HFF-Myc (cell line): ENCODE results near the gene TFDP1.

Source experiments
- DNase-seq: peaks from one replicate; pipeline ENCODE4 v3.0.0-alpha.2; 2011; ENCODE audit warnings: low read depth; ENCODE audit errors: extremely low read depth
- H3K4me3 ChIP-seq: replicated peaks from 2 replicates; pipeline ENCODE4 v1.5.1; 2011; ENCODE audit warnings: low read depth, mild to moderate bottlenecking, control low read depth, low read length
- CTCF ChIP-seq: IDR thresholded peaks from 2 replicates; pipeline ENCODE4 v1.5.1; 2012; ENCODE audit warnings: mild to moderate bottlenecking, low read depth, low read length, control low read depth; ENCODE audit errors: missing control alignments

Gene TFDP1

GRCh38 chr13:113582841-113583631 is 1.5 kb upstream of the TFDP1 start:
- DNase-seq, result no peak
- H3K4me3 ChIP-seq, result peak overlapping the region; percentile 25; the same call in 1 of the 2 replicates
- TF ChIP-seq CTCF, result no peak

- peak overlapping the region; percentile 64 for H3K4me3 ChIP-seq
- no peak for TF ChIP-seq CTCF
- DNase-seq, result no peak
Measured at GRCh38 chr13:113584870-113585671, 518 bp downstream of the TFDP1 start.

- no peak for TF ChIP-seq CTCF
- H3K4me3 ChIP-seq, result peak overlapping the region; percentile 64
- DNase-seq, result no peak
Measured at GRCh38 chr13:113585896-113586295, 1.3 kb downstream of the TFDP1 start.

GRCh38 chr13:113586661-113587479 is 2.3 kb downstream of the TFDP1 start:
- no peak for TF ChIP-seq CTCF
- DNase-seq, result no peak
- peak overlapping the region; percentile 64 for H3K4me3 ChIP-seq

GRCh38 chr13:113588394-113589111 is 4.0 kb downstream of the TFDP1 start:
- no peak for DNase-seq
- TF ChIP-seq CTCF, result no peak
- no peak overlapping the region for H3K4me3 ChIP-seq
